ENCODE results near the gene PLCB1.
A peak's percentile ranks its signal among the peaks of the same experiment; 100 is the strongest.

Gene PLCB1

DNA sequence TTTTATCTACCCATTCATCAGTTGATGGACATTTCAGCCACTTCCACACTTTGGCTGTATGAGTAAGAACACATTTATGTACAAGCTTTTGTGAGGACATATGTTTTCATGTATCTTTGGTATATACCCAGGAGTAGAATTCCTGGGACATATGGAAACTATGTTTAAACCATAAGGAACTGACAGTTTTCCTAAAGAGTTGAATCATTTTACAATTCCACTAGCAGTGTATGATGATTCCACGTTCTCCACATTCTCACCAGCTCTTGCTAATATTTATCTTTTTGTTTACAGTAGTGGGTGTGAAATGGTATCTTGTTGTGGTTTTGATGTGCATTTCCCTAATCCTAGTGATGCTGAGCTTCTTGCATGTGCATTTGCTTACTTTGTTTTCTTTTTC, 338.1 kb downstream of the PLCB1 start:
- DNase-seq (ENCODE audit: low read depth in 2 of 2), result no peak

DNA sequence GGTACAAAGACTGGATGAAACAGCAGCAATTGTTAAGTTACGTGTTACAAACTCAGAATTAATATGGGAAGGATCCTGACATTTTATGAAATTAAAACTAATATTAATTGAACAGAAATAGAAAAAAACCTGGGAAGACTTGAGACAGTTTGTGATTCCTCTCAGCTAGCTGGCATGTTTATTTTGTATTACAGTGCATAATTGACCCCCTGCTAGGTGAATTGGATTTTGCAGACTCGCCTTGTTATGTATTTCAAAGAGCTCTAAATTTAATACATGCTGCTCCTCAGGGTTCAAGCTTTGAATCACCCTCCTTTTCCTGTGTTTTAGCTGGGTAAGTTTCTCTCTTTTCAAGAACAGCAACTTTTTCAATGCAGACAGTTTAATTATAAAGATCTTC, 339.4 kb downstream of the PLCB1 start:
- no peak overlapping the region for H3K4me3 ChIP-seq (replicated peaks in 1 of 2; ENCODE audit: low read depth in 2 of 2, low read length in 2 of 2)
- no peak for DNase-seq (ENCODE audit: low read depth in 2 of 2)
- TF ChIP-seq, protein P1, sequence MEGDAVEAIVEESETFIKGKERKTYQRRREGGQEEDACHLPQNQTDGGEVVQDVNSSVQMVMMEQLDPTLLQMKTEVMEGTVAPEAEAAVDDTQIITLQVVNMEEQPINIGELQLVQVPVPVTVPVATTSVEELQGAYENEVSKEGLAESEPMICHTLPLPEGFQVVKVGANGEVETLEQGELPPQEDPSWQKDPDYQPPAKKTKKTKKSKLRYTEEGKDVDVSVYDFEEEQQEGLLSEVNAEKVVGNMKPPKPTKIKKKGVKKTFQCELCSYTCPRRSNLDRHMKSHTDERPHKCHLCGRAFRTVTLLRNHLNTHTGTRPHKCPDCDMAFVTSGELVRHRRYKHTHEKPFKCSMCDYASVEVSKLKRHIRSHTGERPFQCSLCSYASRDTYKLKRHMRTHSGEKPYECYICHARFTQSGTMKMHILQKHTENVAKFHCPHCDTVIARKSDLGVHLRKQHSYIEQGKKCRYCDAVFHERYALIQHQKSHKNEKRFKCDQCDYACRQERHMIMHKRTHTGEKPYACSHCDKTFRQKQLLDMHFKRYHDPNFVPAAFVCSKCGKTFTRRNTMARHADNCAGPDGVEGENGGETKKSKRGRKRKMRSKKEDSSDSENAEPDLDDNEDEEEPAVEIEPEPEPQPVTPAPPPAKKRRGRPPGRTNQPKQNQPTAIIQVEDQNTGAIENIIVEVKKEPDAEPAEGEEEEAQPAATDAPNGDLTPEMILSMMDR (IDR thresholded peaks at IDR 0.05; ENCODE audit: low read depth, low read length), result no peak

More for the DNA sequence above, 338.1 kb downstream of the PLCB1 start:
- TF ChIP-seq, protein P1 (IDR thresholded peaks at IDR 0.05; ENCODE audit: low read depth, low read length), result no peak
- H3K4me3 ChIP-seq (replicated peaks in 1 of 2; ENCODE audit: low read depth in 2 of 2, low read length in 2 of 2), result no peak overlapping the region

DNA sequence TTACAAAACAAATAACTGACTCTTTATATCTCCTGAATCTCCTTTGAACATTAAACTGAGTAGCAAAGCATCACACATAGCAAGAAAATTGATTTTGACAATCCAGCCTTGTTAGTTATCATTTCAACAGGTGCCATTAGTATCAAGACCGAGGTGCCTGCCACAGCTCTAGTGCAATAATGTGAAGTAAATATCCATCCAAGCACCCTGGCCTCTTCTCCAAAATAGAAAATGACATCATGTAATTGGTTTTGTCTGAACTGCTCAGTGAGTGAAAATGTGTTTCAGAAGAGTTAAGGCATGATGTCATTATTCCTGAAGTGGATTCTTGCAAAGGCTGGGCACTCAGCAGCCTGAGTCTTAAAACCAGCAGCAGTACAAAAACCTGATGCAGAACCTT, 341.4 kb downstream of the PLCB1 start:
- TF ChIP-seq, protein P1 (IDR thresholded peaks at IDR 0.05; ENCODE audit: low read depth, low read length), result no peak
- no peak for DNase-seq (ENCODE audit: low read depth in 2 of 2)
- no peak overlapping the region for H3K4me3 ChIP-seq (replicated peaks in 1 of 2; ENCODE audit: low read depth in 2 of 2, low read length in 2 of 2)

DNA sequence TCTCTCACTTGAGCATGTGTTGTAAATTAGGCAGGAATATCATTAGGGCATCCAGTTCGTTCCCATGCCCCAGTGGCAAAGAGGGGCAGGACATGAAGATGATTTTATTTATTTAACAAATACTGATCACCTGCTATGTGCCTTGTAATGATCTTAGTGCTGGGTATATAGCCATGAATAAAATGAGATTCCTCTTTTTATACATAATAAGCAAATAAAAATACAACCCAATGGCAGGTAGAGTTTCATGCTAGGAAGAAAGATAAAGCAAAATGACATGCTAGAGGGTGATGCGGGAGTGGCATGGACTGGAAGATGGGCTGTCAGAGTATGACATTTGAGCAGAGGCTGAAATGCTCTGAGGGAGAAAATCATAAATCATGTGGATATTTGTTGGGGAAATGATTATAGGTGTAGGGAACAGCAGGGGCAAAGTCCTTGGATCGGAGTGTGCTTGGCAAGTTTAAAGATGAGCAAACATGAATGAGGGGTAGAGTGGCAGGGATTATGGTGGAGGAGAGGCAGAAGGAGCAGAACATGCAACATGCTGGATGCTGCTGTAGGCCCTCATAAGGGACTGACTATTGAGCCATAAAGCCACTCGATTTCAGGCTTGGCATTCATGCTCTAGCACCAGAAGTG, 342.1 kb downstream of the PLCB1 start:
- no peak for DNase-seq (ENCODE audit: low read depth in 2 of 2)
- H3K4me3 ChIP-seq (replicated peaks in 1 of 2; ENCODE audit: low read depth in 2 of 2, low read length in 2 of 2), result no peak overlapping the region
- TF ChIP-seq, protein P1 (IDR thresholded peaks at IDR 0.05; ENCODE audit: low read depth, low read length), result no peak

DNA sequence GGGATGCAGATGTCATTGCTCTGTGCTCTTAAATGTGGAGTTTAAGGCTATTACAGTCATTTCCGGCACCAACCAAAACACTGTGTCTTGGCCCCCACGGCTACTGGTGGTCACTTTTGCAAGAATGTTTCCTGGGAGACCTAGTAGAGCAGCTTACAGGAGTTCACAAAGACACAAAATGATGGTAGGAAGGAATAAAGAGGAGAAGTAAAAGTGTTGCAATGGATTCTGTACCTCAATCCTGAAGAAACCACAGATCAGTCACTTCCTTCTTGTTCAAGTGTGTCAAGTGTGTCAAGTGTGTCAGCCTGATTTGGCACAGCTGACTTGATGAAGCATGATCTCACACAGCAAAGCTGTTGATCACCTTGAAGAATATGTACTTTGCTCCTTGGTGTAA, 344.0 kb downstream of the PLCB1 start:
- TF ChIP-seq, protein P1 (IDR thresholded peaks at IDR 0.05; ENCODE audit: low read depth, low read length), result no peak
- H3K4me3 ChIP-seq (replicated peaks in 1 of 2; ENCODE audit: low read depth in 2 of 2, low read length in 2 of 2), result no peak overlapping the region
- peak in 1 of 2 donors; percentile 17 for DNase-seq (ENCODE audit: low read depth in 2 of 2)

DNA sequence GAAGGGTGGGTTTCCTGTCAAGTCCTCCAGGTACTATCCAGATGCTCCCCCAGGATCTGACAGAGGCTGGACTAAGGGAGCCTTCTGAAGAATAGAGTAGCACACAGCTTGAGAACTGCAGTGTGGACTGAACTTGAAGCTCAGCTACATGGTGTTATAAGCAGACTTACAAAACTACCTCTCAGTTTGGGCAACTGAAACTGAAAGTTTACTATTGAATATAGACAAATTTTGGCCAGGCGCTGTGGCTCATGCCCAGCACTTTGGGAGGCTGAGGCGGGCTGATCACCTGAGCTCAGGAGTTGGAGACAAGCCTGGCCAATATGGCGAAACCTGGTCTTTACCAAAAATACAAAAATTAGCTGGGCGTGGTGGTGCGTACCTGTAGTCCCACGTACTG, 348.5 kb downstream of the PLCB1 start:
- TF ChIP-seq, protein P1 (IDR thresholded peaks at IDR 0.05; ENCODE audit: low read depth, low read length), result no peak

DNA sequence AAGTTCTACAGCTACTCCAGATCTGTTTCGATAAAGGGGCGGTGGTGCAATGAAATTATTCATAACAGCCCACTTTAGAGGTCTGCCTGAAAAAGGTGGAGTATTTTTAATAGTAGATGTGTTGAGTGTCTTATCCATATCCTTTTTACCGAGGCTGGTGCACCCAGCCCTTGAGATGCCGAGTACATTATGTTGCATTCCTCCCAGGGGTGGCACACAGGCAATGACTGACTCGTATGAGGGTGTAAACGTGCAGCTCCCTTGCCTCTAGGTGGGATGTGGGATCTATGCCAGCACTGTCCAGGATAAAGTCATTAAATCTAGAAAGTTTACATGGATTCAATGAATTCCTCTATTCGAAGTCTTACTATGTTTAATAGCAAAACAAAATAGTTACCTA, 355.6 kb downstream of the PLCB1 start:
- DNase-seq (ENCODE audit: low read depth in 2 of 2), result no peak
- no peak overlapping the region for H3K4me3 ChIP-seq (replicated peaks in 1 of 2; ENCODE audit: low read depth in 2 of 2, low read length in 2 of 2)
- TF ChIP-seq, protein P1 (IDR thresholded peaks at IDR 0.05; ENCODE audit: low read depth, low read length), result no peak

More for the DNA sequence above, 348.5 kb downstream of the PLCB1 start:
- DNase-seq (ENCODE audit: low read depth in 2 of 2), result no peak
- H3K4me3 ChIP-seq (replicated peaks in 1 of 2; ENCODE audit: low read depth in 2 of 2, low read length in 2 of 2), result no peak overlapping the region
